Dendritic cell treated with granulocyte-macrophage colony-stimulating factor and Interleukin-4, amounts not matched to agents 40 ng/mL and 50 ng/mL, for 4 days (primary cell): ENCODE results near the gene EPB41L4B.

Experiments used
- H3K27ac Mint-ChIP-seq: one replicate; pipeline ENCODE4 v1.8.0; 2022; ENCODE audit warnings: mild to moderate bottlenecking, mixed read lengths
- H3K27me3 Mint-ChIP-seq: one replicate; pipeline ENCODE4 v1.8.0; 2022; ENCODE audit warnings: mild to moderate bottlenecking, mixed read lengths
- H3K36me3 Mint-ChIP-seq: one replicate; pipeline ENCODE4 v1.8.0; 2022; ENCODE audit warnings: low read depth, mixed read lengths
- H3K4me1 Mint-ChIP-seq: one replicate; pipeline ENCODE4 v1.8.0; 2022; ENCODE audit warnings: low read depth, mixed read lengths
- H3K4me3 Mint-ChIP-seq: one replicate; pipeline ENCODE4 v1.8.0; 2022; ENCODE audit warnings: mild to moderate bottlenecking, moderate library complexity, mixed read lengths
- H3K9me3 Mint-ChIP-seq: one replicate; pipeline ENCODE4 v1.8.0; 2022; ENCODE audit warnings: mixed read lengths
- intact Hi-C: fragments of 100-400 bp; cut with micrococcal nuclease; formaldehyde crosslinking; loops from one replicate; pipeline ENCODE4 v1.15.0; 2022

Gene EPB41L4B

GRCh38 chr9:109166771-109167601 is 153.9 kb downstream of the EPB41L4B start, which contains the start of gene FRRS1L:
FRRS1L (minus strand) TSS chr9:109167249; CDS start chr9:109167138, 111 bp downstream.
- intact Hi-C loops: loop anchor here (10.0 kb wide), 1 partner anchor 62 kb away; no protein-coding TSS in a partner anchor
- Mint-ChIP-seq H3K27me3 (peaks cover 61% of the 10 kb centered on the region), H3K4me1 (peaks cover 11% of the 10 kb centered on the region), H3K27ac (no peak within 1 kb of the TSS), H3K4me3 (no peak within 1 kb of the TSS), H3K36me3 (no peaks in the 10 kb centered on the region), H3K9me3 (no peaks in the 10 kb centered on the region)

DNA sequence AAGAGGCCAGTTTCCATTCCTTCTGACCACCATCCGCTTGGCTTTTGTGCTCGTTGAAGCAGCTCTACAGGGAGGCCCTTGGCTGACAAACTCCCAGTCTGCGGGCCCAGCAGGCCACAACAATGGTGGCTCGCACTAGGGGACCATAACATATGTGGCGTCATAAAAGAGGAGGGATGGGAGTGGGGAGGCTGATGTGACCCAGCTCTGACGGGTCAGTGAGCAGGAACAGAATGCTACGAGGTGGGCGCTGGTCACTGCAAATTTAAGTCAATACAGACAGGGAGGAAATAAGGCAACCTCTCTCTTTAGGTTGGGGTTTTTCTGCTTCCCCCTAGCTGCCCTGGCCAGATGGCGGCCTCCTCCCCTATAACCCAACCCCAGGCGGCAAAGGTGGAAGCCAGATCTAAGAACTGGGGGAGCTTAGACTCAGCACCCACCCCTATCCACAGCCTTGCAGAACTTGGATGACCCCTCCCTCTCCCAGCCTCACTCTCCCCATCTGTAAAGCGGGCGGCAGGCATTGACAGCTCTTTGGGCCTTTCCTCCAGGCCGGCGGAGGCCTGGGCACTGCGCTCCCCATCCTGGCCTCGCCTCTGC is 154.6 kb downstream of the EPB41L4B start:
- intact Hi-C loops: loop anchor here (10.0 kb wide), 1 partner anchor 61 kb away; no protein-coding TSS in a partner anchor

DNA sequence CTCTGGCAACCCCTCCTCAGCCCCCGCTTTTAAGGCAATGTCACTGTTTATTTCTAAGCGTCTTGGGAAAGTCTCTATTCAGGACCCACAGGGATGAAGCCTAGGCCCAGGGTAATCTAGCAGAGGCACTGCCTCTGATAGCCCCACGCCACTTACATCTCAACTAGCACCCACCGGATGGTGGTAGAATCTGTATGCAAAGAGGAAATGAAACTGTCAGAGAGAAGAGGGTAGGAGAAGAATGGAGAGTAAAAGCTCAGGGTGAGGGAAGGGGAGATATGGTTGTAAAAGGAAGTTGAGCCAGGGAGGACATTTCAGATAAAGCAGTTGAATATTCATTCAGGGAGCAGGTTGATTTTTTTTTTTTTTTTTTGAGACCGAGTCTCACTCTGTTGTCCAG is 156.8 kb downstream of the EPB41L4B start:
- Mint-ChIP-seq H3K27ac (no peak overlapping the region), H3K4me3 (no peak overlapping the region), H3K4me1 (peaks cover 16% of the 10 kb centered on the region), H3K27me3 (peaks cover 65% of the 10 kb centered on the region), H3K9me3 (no peaks in the 10 kb centered on the region), H3K36me3 (no peaks in the 10 kb centered on the region)
- intact Hi-C loops: loop anchor here (10.0 kb wide), 1 partner anchor 59 kb away; no protein-coding TSS in a partner anchor

More for the DNA sequence above, 154.6 kb downstream of the EPB41L4B start:
- no peaks in the 10 kb centered on the region for H3K36me3 Mint-ChIP-seq
- H3K4me3 Mint-ChIP-seq: no peak overlapping the region
- H3K9me3 Mint-ChIP-seq: no peaks in the 10 kb centered on the region
- H3K27me3 Mint-ChIP-seq: peaks cover 62% of the 10 kb centered on the region
- H3K27ac Mint-ChIP-seq: no peak overlapping the region
- H3K4me1 Mint-ChIP-seq: peaks cover 14% of the 10 kb centered on the region

DNA sequence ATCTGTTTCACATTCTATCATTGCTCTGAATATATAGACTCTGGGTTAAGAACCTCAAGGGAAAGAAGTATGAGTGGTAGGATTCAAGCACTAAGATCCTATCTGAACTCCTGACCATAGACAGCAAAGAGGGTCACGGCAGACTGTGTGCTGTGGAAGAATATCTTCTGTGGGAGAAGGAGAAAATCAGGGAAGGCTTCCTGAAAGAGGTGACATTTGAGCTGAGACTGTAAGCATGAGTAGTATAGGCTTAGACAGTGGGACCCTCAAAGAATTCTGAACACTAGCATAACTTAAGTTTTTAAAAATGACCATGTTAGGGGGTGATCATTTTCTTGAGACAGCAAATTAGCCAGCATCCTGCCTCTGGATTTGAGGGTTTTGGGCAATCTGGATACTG is 157.7 kb downstream of the EPB41L4B start:
- no peak overlapping the region for H3K4me3 Mint-ChIP-seq
- peaks cover 16% of the 10 kb centered on the region for H3K4me1 Mint-ChIP-seq
- intact Hi-C loops: loop anchor here (10.0 kb wide), 1 partner anchor 58 kb away; no protein-coding TSS in a partner anchor
- peaks cover 65% of the 10 kb centered on the region for H3K27me3 Mint-ChIP-seq
- no peaks in the 10 kb centered on the region for H3K36me3 Mint-ChIP-seq
- no peaks in the 10 kb centered on the region for H3K9me3 Mint-ChIP-seq
- H3K27ac Mint-ChIP-seq: no peak overlapping the region

GRCh38 chr9:109162677-109163076 is 158.2 kb downstream of the EPB41L4B start:
- intact Hi-C loops: loop anchor here (10.0 kb wide), 1 partner anchor 58 kb away; no protein-coding TSS in a partner anchor
- no peak overlapping the region for H3K27ac Mint-ChIP-seq
- H3K4me1 Mint-ChIP-seq: peaks cover 16% of the 10 kb centered on the region
- H3K27me3 Mint-ChIP-seq: peaks cover 66% of the 10 kb centered on the region
- no peaks in the 10 kb centered on the region for H3K36me3 Mint-ChIP-seq
- no peaks in the 10 kb centered on the region for H3K9me3 Mint-ChIP-seq
- no peak overlapping the region for H3K4me3 Mint-ChIP-seq

DNA sequence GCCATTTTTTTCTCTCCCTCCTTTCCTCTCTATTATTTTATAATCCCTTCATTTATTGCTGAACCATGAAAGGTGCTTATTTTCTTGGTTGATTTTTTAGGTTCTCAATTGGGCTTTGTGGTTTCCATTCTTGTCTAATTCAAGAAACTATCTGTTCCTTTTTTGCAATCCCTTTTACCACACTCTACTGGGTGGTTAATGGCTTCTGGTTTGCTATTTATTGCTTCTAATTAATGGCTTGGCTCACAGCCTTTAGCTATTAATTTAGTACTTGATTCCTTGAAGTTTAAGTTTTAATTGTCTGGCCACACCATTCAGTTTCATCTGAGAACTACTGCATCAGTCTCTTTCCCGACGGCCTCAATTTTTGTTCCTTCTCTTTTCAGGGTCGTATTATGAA is 159.4 kb downstream of the EPB41L4B start:
- Mint-ChIP-seq H3K27ac (no peak overlapping the region), H3K9me3 (no peaks in the 10 kb centered on the region), H3K4me1 (peaks cover 11% of the 10 kb centered on the region), H3K27me3 (peaks cover 64% of the 10 kb centered on the region), H3K36me3 (no peaks in the 10 kb centered on the region), H3K4me3 (no peak overlapping the region)
- intact Hi-C loops: loop anchor here (10.0 kb wide), 1 partner anchor 57 kb away; no protein-coding TSS in a partner anchor

- intact Hi-C loops: no loop called here
- no peak overlapping the region for H3K27ac Mint-ChIP-seq
- peaks cover 11% of the 10 kb centered on the region for H3K4me1 Mint-ChIP-seq
- H3K9me3 Mint-ChIP-seq: no peaks in the 10 kb centered on the region
- no peak overlapping the region for H3K4me3 Mint-ChIP-seq
- no peaks in the 10 kb centered on the region for H3K36me3 Mint-ChIP-seq
- H3K27me3 Mint-ChIP-seq: peaks cover 52% of the 10 kb centered on the region
These were observed 161.3 kb downstream of the EPB41L4B start for GRCh38 chr9:109159583-109159982.

DNA sequence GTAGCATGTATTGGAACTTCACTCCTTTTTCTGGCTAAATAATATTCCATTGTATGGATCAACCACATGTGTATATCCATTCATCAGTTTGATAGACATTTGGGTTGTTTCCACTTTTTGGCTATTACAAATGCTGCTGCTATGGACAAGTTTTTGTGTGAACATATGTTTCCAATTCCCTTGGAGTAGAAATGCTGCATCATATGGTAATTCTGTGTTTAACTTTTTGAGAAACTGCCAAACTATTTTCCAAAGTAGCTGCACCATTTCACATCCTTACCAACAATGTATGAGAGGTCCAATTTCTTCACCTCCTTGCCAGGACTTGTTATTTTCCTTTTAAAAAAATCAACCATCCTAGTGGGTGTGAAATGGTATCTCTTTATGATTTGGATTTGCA is 162.2 kb downstream of the EPB41L4B start:
- Mint-ChIP-seq H3K27ac (no peak overlapping the region), H3K9me3 (peaks cover 7% of the 10 kb centered on the region), H3K27me3 (peaks cover 52% of the 10 kb centered on the region), H3K4me1 (peaks cover 5% of the 10 kb centered on the region), H3K36me3 (no peaks in the 10 kb centered on the region), H3K4me3 (no peak overlapping the region)
- intact Hi-C loops: no loop called here

GRCh38 chr9:109156708-109157107 is 164.2 kb downstream of the EPB41L4B start:
- intact Hi-C loops: no loop called here
- Mint-ChIP-seq H3K36me3 (no peaks in the 10 kb centered on the region), H3K4me3 (no peak overlapping the region), H3K4me1 (peaks cover 5% of the 10 kb centered on the region), H3K9me3 (peaks cover 21% of the 10 kb centered on the region), H3K27ac (no peak overlapping the region), H3K27me3 (peaks cover 46% of the 10 kb centered on the region)

DNA sequence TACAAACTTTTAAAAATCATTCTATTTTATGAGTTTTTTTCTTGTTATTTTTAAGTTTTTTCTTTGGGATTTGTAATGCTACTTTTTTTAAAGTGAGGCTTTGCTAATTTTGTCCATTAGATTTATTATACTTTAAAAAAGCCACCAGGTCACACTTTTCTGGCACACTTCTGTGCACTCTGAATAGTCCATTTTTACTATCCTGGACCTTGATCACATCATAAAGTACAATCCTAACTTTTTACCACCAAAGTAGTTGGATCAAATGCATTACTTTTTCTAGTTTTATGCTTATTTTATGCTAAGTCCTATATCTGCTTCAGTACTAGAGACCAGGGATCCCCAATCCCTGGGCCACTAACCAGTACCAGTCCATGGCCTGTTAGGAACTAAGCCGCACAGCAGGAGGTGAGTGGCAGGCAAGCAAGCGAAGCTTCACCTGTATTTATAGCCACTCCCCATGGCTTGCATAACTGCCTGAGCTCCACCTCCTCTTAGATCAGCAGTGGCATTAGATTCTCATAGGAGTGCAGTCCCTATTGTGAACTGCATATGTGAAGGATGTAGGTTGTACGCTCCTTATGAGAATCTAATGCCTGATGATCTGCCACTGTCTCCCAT is 169.8 kb downstream of the EPB41L4B start:
- peaks cover 21% of the 10 kb centered on the region for H3K9me3 Mint-ChIP-seq
- H3K36me3 Mint-ChIP-seq: no peaks in the 10 kb centered on the region
- H3K4me1 Mint-ChIP-seq: no peaks in the 10 kb centered on the region
- no peak overlapping the region for H3K27ac Mint-ChIP-seq
- peaks cover 10% of the 10 kb centered on the region for H3K27me3 Mint-ChIP-seq
- intact Hi-C loops: no loop called here
- no peak overlapping the region for H3K4me3 Mint-ChIP-seq

DNA sequence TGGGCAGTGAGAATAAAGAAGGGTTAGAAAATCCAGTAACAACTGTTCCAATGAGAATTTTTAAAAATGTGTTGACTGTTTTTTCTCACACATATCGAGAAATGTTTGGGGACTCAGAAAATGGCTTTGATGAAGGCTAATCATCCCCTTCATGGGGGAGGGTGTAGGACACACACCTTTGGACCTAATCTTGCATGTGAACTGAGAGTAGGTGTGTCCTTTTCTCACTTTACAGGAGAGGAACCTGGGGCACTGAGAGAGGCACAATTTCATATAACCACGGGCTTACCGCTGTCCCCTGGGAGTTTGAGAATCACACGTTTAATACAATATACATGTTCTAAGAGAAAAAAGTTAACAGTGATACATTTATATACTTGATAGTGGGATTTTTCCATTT is 171.1 kb downstream of the EPB41L4B start:
- intact Hi-C loops: no loop called here
- Mint-ChIP-seq H3K4me3 (no peak overlapping the region), H3K27me3 (peaks cover 18% of the 10 kb centered on the region), H3K27ac (no peak overlapping the region), H3K36me3 (no peaks in the 10 kb centered on the region), H3K9me3 (peaks cover 21% of the 10 kb centered on the region), H3K4me1 (no peaks in the 10 kb centered on the region)

DNA sequence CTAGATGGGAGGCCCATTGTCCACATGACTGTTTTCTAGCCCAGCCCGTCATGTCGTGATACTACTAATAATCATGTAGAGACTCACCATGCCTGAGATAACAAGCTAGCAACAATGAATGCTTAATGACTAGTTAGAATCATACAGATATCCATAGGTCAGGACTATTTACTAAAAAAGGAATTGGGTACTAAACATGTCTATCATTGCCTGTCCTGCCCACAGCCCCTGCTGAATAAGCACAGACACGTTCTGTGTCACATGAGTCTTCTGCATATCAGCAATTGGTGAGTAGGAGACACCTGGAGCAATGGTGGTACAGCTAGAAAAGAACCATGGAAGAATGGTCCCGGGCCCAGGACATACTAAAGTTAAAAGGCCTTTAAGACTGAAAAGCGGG is 171.8 kb downstream of the EPB41L4B start:
- H3K9me3 Mint-ChIP-seq: peaks cover 19% of the 10 kb centered on the region
- no peak overlapping the region for H3K27ac Mint-ChIP-seq
- intact Hi-C loops: no loop called here
- H3K4me1 Mint-ChIP-seq: peaks cover 4% of the 10 kb centered on the region
- H3K27me3 Mint-ChIP-seq: peaks cover 18% of the 10 kb centered on the region
- no peak overlapping the region for H3K4me3 Mint-ChIP-seq
- H3K36me3 Mint-ChIP-seq: no peaks in the 10 kb centered on the region

DNA sequence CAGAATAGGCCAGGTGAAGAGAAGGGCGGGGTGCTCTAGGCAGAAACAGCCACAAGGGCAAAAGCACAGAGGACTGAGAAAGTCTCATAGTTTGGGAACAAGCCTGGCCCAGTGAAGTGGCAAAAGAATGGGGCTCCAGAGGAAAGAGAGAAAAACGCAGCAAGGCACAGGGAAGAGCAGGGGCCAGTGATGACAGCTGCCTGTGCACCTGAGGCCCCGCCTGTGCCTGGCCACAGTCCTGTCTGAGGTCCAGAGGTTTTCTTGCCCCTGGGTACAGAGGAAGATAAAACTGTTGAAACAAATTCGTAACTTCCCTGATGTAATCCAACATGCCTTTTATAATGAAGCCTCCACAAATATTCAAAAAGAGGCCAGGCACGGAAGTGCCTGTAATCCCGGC is 175.8 kb downstream of the EPB41L4B start:
- intact Hi-C loops: no loop called here
- H3K27ac Mint-ChIP-seq: no peak overlapping the region
- H3K36me3 Mint-ChIP-seq: no peaks in the 10 kb centered on the region
- H3K9me3 Mint-ChIP-seq: no peaks in the 10 kb centered on the region
- H3K27me3 Mint-ChIP-seq: peaks cover 18% of the 10 kb centered on the region
- H3K4me1 Mint-ChIP-seq: peaks cover 8% of the 10 kb centered on the region
- H3K4me3 Mint-ChIP-seq: no peak overlapping the region
